ENCODE measurements around the gene PPM1H. TPM values are rescaled to one million over a fixed set of nuclear protein-coding genes. Genes with fewer than 3 reads are reported as not detected.
A peak's percentile ranks its signal among the peaks of the same experiment; 100 is the strongest.
"Not testable (repeated sequence)": the region's sequence is repeated elsewhere in the genome, so short reads cannot be mapped to it uniquely, and the experiment has no call there.

PPM1H gene
- total RNA-seq, 1 donor from 2014 or later = 31.0 TPM

DNA sequence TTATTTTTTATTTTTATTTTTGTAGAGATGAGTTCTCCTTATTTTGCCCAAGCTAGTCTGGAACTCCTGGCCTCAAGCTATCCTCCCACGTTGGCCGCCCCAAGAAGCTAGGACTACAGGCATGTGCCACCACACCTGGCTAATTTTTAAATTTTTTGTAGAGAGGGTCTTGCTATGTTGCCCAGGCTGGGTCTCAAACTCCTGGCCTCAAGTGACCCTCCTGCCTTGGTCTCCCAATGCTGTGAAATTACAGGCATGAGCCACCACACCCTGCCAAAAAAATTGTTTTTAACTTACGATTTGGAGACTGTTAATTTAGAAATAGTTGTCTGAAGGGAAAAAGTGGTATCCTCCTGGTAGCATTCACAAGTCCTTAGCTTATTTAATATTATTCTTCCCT lies 120.7 kb downstream of the PPM1H start:
- H3K27me3 Mint-ChIP-seq = no peaks in the 10 kb centered on the region
- H3K9me3 Mint-ChIP-seq = no peaks in the 10 kb centered on the region
- DNase-seq (ENCODE audit: extremely low spot score, unreplicated experiment) = no peak
- no peak overlapping the region for H3K27ac Mint-ChIP-seq
- H3K4me1 Mint-ChIP-seq (ENCODE audit: unreplicated experiment) = peaks cover 22% of the 10 kb centered on the region
- H3K4me3 Mint-ChIP-seq = no peak overlapping the region
- no peaks in the 10 kb centered on the region for H3K36me3 Mint-ChIP-seq
- TF ChIP-seq, protein P1, sequence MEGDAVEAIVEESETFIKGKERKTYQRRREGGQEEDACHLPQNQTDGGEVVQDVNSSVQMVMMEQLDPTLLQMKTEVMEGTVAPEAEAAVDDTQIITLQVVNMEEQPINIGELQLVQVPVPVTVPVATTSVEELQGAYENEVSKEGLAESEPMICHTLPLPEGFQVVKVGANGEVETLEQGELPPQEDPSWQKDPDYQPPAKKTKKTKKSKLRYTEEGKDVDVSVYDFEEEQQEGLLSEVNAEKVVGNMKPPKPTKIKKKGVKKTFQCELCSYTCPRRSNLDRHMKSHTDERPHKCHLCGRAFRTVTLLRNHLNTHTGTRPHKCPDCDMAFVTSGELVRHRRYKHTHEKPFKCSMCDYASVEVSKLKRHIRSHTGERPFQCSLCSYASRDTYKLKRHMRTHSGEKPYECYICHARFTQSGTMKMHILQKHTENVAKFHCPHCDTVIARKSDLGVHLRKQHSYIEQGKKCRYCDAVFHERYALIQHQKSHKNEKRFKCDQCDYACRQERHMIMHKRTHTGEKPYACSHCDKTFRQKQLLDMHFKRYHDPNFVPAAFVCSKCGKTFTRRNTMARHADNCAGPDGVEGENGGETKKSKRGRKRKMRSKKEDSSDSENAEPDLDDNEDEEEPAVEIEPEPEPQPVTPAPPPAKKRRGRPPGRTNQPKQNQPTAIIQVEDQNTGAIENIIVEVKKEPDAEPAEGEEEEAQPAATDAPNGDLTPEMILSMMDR (conservative IDR thresholded peaks at IDR 0.05) = no peak

DNA sequence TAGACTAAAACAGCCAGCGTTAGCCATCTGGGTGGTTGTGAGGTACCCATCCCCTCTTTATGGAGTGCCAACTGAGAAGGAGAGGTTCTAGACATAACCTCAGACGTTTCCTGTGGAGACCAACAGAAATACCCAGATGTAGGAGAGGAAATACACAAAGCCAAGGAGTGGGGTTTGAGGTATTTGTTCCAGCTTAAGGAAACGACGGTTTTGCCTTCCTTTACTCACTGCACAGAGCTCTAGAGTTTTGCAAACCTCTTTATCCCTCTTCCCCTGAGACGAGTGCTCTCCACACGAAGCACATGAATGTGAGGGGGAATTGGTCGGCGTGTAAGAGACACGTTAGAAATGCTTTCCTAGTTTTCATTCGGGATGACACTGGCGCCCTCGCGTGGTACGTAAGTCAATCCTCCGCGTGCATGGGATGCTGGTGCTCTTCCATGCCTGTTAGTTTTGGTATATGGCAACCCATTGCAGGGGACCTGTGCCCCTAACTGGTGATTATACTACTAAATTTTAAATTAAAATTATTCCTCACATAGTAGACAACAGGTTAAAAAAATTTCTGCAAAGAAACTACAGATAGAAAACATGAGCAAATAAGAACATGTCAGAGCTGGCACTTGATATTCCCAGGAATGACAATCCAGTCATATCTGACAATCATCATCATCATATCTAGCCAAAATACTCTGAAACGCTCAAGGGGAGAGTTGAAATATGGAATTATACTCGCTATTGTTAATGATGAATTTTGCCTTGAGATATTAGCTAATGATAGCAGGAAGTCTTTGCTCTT lies 121.7 kb downstream of the PPM1H start:
- no peak for DNase-seq (ENCODE audit: extremely low spot score, unreplicated experiment)
- no peaks in the 10 kb centered on the region for H3K9me3 Mint-ChIP-seq
- peaks cover 19% of the 10 kb centered on the region for H3K4me1 Mint-ChIP-seq (ENCODE audit: unreplicated experiment)
- no peak overlapping the region for H3K4me3 Mint-ChIP-seq
- no peak overlapping the region for H3K27ac Mint-ChIP-seq
- TF ChIP-seq, protein P1 (conservative IDR thresholded peaks at IDR 0.05) = peak; percentile 85
- H3K27me3 Mint-ChIP-seq = no peaks in the 10 kb centered on the region
- no peaks in the 10 kb centered on the region for H3K36me3 Mint-ChIP-seq

GRCh38 chr12:62811481-62811880 lies 123.5 kb downstream of the PPM1H start:
- not testable (repeated sequence) for H3K9me3 Mint-ChIP-seq; H3K36me3 Mint-ChIP-seq; H3K4me3 Mint-ChIP-seq; H3K4me1 Mint-ChIP-seq (ENCODE audit: unreplicated experiment); H3K27me3 Mint-ChIP-seq; H3K27ac Mint-ChIP-seq; DNase-seq (ENCODE audit: extremely low spot score, unreplicated experiment)

GRCh38 chr12:62808166-62808879 lies 126.6 kb downstream of the PPM1H start:
- H3K27me3 Mint-ChIP-seq = no peaks in the 10 kb centered on the region
- no peaks in the 10 kb centered on the region for H3K9me3 Mint-ChIP-seq
- H3K4me1 Mint-ChIP-seq (ENCODE audit: unreplicated experiment) = peaks cover 8% of the 10 kb centered on the region
- H3K36me3 Mint-ChIP-seq = peaks cover 6% of the 10 kb centered on the region
- H3K4me3 Mint-ChIP-seq = no peak overlapping the region
- TF ChIP-seq, protein P1 (conservative IDR thresholded peaks at IDR 0.05) = no peak
- DNase-seq (ENCODE audit: extremely low spot score, unreplicated experiment) = no peak
- no peak overlapping the region for H3K27ac Mint-ChIP-seq

DNA sequence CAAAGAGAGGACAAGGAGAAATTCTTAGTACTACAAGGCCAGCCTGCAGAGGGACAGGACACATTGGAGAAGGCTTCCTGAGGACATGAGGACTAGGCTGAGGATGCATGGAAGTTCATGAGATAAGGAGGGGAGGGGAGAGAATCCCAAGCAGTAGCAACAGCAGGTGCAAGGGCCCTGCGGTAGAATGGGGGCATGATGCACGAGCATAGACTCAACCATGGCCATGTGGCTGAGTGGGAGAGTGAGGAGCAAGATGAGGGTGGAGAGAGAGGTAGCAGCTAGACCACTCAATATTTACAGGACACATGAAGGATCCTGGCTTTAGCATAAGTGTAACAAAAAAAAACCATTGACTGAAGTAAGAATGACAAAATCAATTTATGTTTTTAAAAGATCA lies 128.1 kb downstream of the PPM1H start:
- no peak for DNase-seq (ENCODE audit: extremely low spot score, unreplicated experiment)
- TF ChIP-seq, protein P1 (conservative IDR thresholded peaks at IDR 0.05) = no peak
- Mint-ChIP-seq H3K4me3 (no peak overlapping the region), H3K36me3 (peaks cover 10% of the 10 kb centered on the region), H3K27ac (peak overlapping the region; percentile 4), H3K4me1 (ENCODE audit: unreplicated experiment) (peaks cover 12% of the 10 kb centered on the region), H3K27me3 (no peaks in the 10 kb centered on the region), H3K9me3 (no peaks in the 10 kb centered on the region)

DNA sequence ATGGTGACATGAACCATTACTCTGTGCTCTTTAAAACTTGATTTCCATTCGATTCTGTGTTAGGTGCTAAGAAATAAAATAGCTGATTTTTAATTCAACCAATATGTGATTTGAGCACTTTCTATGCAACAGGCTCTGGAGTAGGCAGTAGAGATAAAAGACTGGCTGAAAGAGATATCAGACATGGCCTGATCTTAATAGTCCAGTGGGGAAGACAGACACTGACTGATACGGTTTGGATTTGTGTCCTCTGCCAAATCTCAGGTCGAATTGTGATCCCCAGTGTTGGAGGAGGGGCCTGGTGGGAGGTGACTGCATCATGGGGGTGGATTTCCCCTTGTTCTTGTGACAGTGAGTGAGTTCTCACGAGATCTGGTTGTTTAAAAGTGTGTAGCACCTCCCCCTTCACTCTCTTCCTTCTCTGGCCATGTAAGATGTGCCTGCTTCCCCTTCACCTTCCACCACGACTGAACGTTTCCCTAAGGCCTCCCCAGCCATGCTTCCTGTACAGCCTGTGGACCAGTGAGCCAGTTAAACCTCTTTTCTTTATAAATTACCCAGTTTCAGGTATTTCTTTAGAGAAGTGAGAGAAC lies 128.6 kb downstream of the PPM1H start:
- TF ChIP-seq, protein P1 (conservative IDR thresholded peaks at IDR 0.05) = no peak

More for the DNA sequence above, 128.6 kb downstream of the PPM1H start:
- Mint-ChIP-seq H3K27me3 (no peaks in the 10 kb centered on the region), H3K4me3 (no peak overlapping the region), H3K9me3 (no peaks in the 10 kb centered on the region), H3K27ac (peak overlapping the region; percentile 4), H3K4me1 (ENCODE audit: unreplicated experiment) (peaks cover 12% of the 10 kb centered on the region), H3K36me3 (peaks cover 10% of the 10 kb centered on the region)
- DNase-seq (ENCODE audit: extremely low spot score, unreplicated experiment) = no peak
